Measurements from ENCODE around the gene ZDHHC8.

ZDHHC8 gene

DNA sequence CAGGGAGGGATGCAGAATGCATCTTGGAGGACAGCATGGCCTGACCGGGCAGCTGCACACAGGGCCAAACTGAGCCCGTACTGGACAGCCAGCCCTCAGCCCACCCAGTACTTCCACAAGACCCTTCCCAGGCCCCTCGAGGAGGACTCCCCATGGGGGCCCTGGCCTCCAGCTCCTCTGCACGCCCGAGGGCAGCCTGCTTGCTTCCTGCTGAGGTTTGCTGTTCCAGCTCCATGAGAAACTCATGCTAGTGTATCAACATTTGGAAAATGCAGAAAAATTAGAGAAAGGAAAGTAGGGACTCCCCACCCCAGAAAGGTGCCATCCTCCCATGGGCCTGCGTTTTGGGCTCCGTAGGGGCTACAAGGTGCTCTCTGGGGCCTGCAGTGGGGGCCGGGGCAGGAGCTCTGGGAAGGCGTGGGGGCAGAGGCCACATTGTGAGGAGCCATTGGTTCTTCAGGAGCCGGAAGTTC, 40.6 kb downstream of the ZDHHC8 start:
- no peak for DNase-seq (ENCODE audit: low read depth in 2 of 2)
- H3K4me3 ChIP-seq (replicated peaks in 1 of 2; ENCODE audit: low read depth in 2 of 2, low read length in 2 of 2) = no peak overlapping the region
- TF ChIP-seq, protein P1, sequence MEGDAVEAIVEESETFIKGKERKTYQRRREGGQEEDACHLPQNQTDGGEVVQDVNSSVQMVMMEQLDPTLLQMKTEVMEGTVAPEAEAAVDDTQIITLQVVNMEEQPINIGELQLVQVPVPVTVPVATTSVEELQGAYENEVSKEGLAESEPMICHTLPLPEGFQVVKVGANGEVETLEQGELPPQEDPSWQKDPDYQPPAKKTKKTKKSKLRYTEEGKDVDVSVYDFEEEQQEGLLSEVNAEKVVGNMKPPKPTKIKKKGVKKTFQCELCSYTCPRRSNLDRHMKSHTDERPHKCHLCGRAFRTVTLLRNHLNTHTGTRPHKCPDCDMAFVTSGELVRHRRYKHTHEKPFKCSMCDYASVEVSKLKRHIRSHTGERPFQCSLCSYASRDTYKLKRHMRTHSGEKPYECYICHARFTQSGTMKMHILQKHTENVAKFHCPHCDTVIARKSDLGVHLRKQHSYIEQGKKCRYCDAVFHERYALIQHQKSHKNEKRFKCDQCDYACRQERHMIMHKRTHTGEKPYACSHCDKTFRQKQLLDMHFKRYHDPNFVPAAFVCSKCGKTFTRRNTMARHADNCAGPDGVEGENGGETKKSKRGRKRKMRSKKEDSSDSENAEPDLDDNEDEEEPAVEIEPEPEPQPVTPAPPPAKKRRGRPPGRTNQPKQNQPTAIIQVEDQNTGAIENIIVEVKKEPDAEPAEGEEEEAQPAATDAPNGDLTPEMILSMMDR (IDR thresholded peaks at IDR 0.05; ENCODE audit: low read depth, low read length) = no peak

DNA sequence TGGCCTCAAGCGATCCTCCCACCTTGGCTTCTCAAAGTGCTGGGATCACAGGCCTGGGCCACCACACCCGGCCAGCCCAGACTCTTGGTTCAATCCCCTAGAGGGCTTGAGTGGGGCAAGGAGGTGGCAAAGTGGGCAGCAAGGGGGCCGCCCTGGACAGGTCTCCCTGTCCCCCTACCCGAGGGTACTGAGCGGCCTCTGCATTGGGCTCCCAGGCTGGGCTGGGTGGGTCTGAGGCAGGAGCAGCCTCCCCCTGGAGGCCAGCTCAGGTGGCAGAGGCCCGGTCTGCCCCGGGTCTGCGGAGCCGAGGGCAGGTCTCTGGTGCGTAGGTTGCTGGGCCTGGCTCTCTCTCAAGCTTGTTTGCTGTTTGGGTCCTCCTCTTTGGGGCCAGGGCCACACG, 41.6 kb downstream of the ZDHHC8 start:
- no peak overlapping the region for H3K4me3 ChIP-seq (replicated peaks in 1 of 2; ENCODE audit: low read depth in 2 of 2, low read length in 2 of 2)
- TF ChIP-seq, protein P1 (IDR thresholded peaks at IDR 0.05; ENCODE audit: low read depth, low read length) = no peak
- DNase-seq (ENCODE audit: low read depth in 2 of 2) = no peak

DNA sequence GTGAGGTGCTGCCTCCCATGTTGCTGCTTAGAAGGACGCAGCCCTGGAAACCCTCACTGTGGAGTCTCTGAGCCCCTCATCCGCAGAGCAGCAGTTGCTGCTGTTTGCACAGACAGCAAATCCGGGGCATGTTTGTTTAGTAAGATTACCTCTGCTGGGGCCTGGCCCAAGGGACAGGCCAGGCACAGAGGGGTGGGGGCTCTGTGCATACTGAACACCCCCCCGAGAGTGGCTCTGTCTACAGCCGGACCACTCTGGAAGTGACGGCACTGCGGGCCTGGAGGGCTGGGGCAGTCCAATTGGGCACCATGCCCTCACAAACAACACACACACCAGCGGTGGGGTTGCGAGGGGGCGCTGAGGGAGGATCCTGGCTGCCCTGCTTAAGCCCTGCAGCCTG, 42.2 kb downstream of the ZDHHC8 start:
- TF ChIP-seq, protein P1 (IDR thresholded peaks at IDR 0.05; ENCODE audit: low read depth, low read length) = no peak
- no peak overlapping the region for H3K4me3 ChIP-seq (replicated peaks in 1 of 2; ENCODE audit: low read depth in 2 of 2, low read length in 2 of 2)
- no peak for DNase-seq (ENCODE audit: low read depth in 2 of 2)

DNA sequence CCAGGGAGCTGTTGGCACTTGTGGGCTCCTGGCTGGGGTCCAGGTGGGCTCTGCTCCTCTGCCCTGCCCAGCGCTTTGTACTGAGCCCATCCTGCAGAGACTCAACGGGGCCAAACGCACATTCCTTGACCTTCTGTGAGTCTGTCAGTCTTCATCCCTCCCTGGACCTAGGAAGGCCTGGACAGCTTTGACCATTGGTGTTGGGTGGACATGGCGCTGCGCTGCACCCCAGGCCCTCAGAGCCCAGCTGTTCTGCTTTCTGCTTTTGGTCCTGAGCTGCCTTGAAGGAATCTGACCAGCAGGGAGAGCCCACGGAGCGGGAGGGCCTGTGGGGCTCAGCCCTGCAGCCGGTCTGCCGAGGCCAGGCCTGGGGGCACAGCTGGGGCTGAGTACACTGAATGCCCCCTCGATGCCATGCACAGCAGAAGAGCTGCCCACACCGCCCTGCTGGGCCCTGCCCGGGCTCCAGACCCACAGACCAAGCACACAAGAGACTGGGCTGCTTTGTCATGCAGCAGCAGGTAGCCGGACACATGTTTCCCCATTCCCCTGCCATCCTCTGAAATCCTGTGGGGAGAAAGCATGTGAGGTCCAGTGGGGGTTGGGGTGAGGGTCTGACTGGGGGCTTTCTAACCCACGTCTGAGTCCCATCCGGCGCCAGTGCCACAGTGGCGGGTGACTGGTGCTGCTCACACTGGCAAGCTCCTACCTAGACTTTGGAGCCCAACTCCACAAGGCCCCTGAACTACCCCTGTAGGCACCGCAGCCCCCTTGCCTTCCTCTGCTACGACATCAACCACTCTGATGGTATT, 43.4 kb downstream of the ZDHHC8 start:
- DNase-seq (ENCODE audit: low read depth in 2 of 2) = peak; percentile 31 to 42
- H3K4me3 ChIP-seq (replicated peaks in 1 of 2; ENCODE audit: low read depth in 2 of 2, low read length in 2 of 2) = no peak overlapping the region
- TF ChIP-seq, protein P1 (IDR thresholded peaks at IDR 0.05; ENCODE audit: low read depth, low read length) = peak; percentile 55

DNA sequence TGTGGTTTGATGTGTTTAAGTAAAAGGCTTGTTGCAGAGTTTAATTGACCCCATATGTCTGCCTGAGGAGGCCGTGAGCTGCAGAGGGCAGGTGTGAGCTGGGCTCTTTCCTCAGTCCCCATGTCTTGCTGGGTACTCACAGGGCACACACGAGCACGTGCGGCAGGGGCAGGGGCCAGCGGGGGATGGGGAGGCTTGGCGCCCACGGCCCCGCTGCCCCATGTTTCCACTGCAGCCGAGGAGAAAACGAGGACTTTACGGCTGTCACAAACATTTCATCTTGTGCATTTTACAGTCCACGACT, 43.9 kb downstream of the ZDHHC8 start:
- DNase-seq (ENCODE audit: low read depth in 2 of 2) = no peak
- no peak overlapping the region for H3K4me3 ChIP-seq (replicated peaks in 1 of 2; ENCODE audit: low read depth in 2 of 2, low read length in 2 of 2)
- TF ChIP-seq, protein P1 (IDR thresholded peaks at IDR 0.05; ENCODE audit: low read depth, low read length) = no peak

DNA sequence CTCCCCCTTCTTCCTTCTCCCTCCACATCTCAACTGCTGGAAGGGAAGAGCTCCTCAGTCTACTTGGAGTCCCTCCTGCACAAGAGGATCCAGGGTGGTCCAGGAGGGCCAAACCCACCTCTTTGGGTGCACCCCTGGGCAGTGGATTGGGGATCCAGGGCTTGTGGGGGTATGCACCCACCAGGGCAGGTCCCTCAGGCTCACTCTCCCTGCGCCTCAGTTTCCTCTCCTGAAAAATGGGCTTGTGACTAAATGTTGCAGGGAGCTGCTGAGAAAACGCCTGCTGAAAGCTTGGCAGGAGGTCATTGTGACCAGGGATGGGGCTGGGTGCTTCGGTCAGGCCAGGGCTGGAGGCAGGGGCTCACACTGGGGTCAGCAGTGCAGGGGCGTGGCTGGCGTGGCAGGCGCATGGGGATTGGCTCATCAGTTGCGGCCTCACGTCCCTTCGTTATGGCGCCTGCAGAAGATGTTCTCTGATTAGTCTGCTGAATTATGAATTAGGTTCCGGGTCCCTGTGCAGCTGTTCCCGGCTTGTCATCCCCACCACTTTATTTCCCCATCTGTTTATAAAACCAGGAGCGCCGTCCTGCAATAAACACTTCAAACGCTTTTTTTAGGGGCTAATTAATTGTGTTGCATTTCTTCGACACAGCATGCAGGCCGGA, 44.9 kb downstream of the ZDHHC8 start:
- DNase-seq (ENCODE audit: low read depth in 2 of 2) = no peak
- H3K4me3 ChIP-seq (replicated peaks in 1 of 2; ENCODE audit: low read depth in 2 of 2, low read length in 2 of 2) = no peak overlapping the region
- TF ChIP-seq, protein P1 (IDR thresholded peaks at IDR 0.05; ENCODE audit: low read depth, low read length) = no peak

Data from cardiac fibroblast (primary cell).